NCI-H2081 treated with DMSO at 0.1 percent for 48 hours (cell line): ENCODE data around the gene POR.
A peak's percentile ranks its signal among the peaks of the same experiment; 100 is the strongest.
"Not testable (repeated sequence)": the region's sequence is repeated elsewhere in the genome, so short reads cannot be mapped to it uniquely, and the experiment has no call there.

Source experiments
- DNase-seq: peaks from one replicate; lab custom pipeline; 2025; lab: John Stamatoyannopoulos, UW

Gene POR

GRCh38 chr7:75992083-75992755 lies 77.3 kb downstream of the POR start:
- no peak for DNase-seq

- DNase-seq: no peak
Measured at GRCh38 chr7:75993689-75994387, 78.9 kb downstream of the POR start.

- DNase-seq: peak; percentile 30
Measured at GRCh38 chr7:75994388-75995051, 79.6 kb downstream of the POR start, which contains the start of gene TMEM120A. TSS of gene TMEM120A (minus strand) at chr7:75994595. CDS start at chr7:75994570, 25 bp downstream.

- DNase-seq: no peak
Measured at GRCh38 chr7:75995052-75995471, 80.1 kb downstream of the POR start.

- DNase-seq: no peak
Measured at GRCh38 chr7:75995996-75996395, 81.0 kb downstream of the POR start.

GRCh38 chr7:75996476-75996875 lies 81.5 kb downstream of the POR start:
- DNase-seq: no peak

GRCh38 chr7:75998038-75998437 lies 83.1 kb downstream of the POR start:
- no peak for DNase-seq

- DNase-seq: no peak
Measured at GRCh38 chr7:76000566-76000965, 85.6 kb downstream of the POR start.

GRCh38 chr7:76002139-76002538 lies 87.2 kb downstream of the POR start:
- DNase-seq: no peak

GRCh38 chr7:76002822-76003221 lies 87.9 kb downstream of the POR start:
- DNase-seq: no peak

GRCh38 chr7:76003351-76003750 lies 88.4 kb downstream of the POR start:
- no peak for DNase-seq

- not testable (repeated sequence) for DNase-seq
Measured at GRCh38 chr7:76005004-76005403, 90.0 kb downstream of the POR start.

- DNase-seq: no peak
Measured at GRCh38 chr7:76008156-76008687, 93.3 kb downstream of the POR start.

GRCh38 chr7:76009672-76010600 lies 95.0 kb downstream of the POR start:
- no peak for DNase-seq

GRCh38 chr7:76011442-76011861 lies 96.5 kb downstream of the POR start:
- DNase-seq: no peak

GRCh38 chr7:76016191-76016947 lies 101.4 kb downstream of the POR start:
- no peak for DNase-seq

GRCh38 chr7:76018520-76018919 lies 103.6 kb downstream of the POR start:
- DNase-seq: not testable (repeated sequence)

- DNase-seq: peak; percentile 17
Measured at GRCh38 chr7:76020031-76020714, 105.2 kb downstream of the POR start.

- DNase-seq: no peak
Measured at GRCh38 chr7:76022026-76022780, 107.2 kb downstream of the POR start.
